Gastroesophageal sphincter (tissue), 4 donors: ENCODE results near the gene CTTN. TPM values are rescaled to one million over a fixed set of nuclear protein-coding genes. Genes with fewer than 3 reads are reported as not detected.

Experiments used
- ATAC-seq: fragments of 150-250 bp; one replicate; pipeline ENCODE4 v1.9.1; 2016; ENCODE audit warnings: mild to moderate bottlenecking, moderate library complexity
- H3K27ac ChIP-seq, 4 donors: fragments of 200-600 bp; sonication (generic) in 3 of 4; 1 replicate in 3 of 4; 2 replicates in 1 of 4; pipeline ENCODE4 v1.5.1; 2016 to 2019
- H3K27me3 ChIP-seq: fragments of 200-600 bp; sonication (generic); one replicate; pipeline ENCODE4 v1.5.1; 2019
- H3K36me3 ChIP-seq, 2 donors: fragments of 200-600 bp; sonication (generic); one replicate each; pipeline ENCODE4 v1.5.1; 2019; ENCODE audit warnings: control low read depth in 1 of 2
- H3K4me1 ChIP-seq, 3 donors: fragments of 200-600 bp; sonication (generic); 1 replicate in 2 of 3; 2 replicates in 1 of 3; pipeline ENCODE4 v1.5.1; 2016 to 2019; ENCODE audit warnings: control low read depth in 2 of 3
- H3K4me3 ChIP-seq, 2 donors: fragments of 200-600 bp; sonication (generic); one replicate each; pipeline ENCODE4 v1.5.1; 2019; ENCODE audit warnings: mild to moderate bottlenecking in 1 of 2, moderate library complexity in 1 of 2
- H3K9me3 ChIP-seq, 3 donors: fragments of 200-600 bp; sonication (generic); one replicate each; pipeline ENCODE4 v1.5.1; 2017 to 2019; ENCODE audit warnings: control low read depth in 2 of 3
- EP300 ChIP-seq: sonication (generic); formaldehyde crosslinking; IDR thresholded peaks from one replicate; pipeline ENCODE4 v1.6.1; 2017; ENCODE audit warnings: antibody characterized with exemption, mild to moderate bottlenecking
- POLR2A ChIP-seq, 2 donors: fragments of 450-650 bp; IDR thresholded peaks; one replicate each; pipeline ENCODE4 v1.6.1; 2017; ENCODE audit warnings: antibody characterized with exemption in 2 of 2, mild to moderate bottlenecking in 2 of 2, moderate library complexity in 1 of 2
- POLR2AphosphoS5 ChIP-seq: sonication (generic); formaldehyde crosslinking; IDR thresholded peaks from one replicate; pipeline ENCODE4 v1.6.1; 2017; ENCODE audit warnings: antibody characterized with exemption
- WGBS, 2 donors: methylation state at CpG; one replicate each; pipeline ENCODE4 v1.1.5; 2018; ENCODE audit warnings: low coverage in 1 of 2; 5-methylcytosine and 5-hydroxymethylcytosine counted together
- total RNA-seq, 4 donors: library from RNA; depleted of rRNA; stranded (reverse); fragments of >200 nt; gene quantifications; one replicate each; pipeline ENCODE4 v1.1.0, GENCODE V29; 2016
- TF ChIP-seq, protein P1 (sequence below), 4 experiments: fragments of 200-600 bp in 2 of 4; fragments of 450-650 bp in 2 of 4; sonication (generic) in 1 of 4; IDR thresholded peaks; one replicate each; pipeline ENCODE4 v1.5.1; 2017 to 2019; ENCODE audit warnings: antibody characterized with exemption in 4 of 4, mild to moderate bottlenecking in 2 of 4, moderate library complexity in 2 of 4

Gene CTTN
- 100 to 1,000 TPM; 164 to 316 (median 179) TPM for total RNA-seq

- WGBS, 2 donors = 0% methylated on average over 2 of the region's 93 CpGs
- no peaks in the 10 kb centered on the region for H3K27me3 ChIP-seq
- H3K27ac ChIP-seq = peak within 1 kb of the TSS; percentile 67 to 94 (median 90)
- ATAC-seq = peak; percentile 88
- H3K4me1 ChIP-seq = peaks cover 7 to 60% (median 20%) of the 10 kb centered on the region in 3 donors
- H3K36me3 ChIP-seq = peaks cover 0 to 12% of the 10 kb centered on the region in 2 donors
- no peaks in the 10 kb centered on the region for H3K9me3 ChIP-seq
- H3K4me3 ChIP-seq = peak within 1 kb of the TSS; percentile 99 to 100
- TF ChIP-seq POLR2AphosphoS5 (peak; percentile 21), EP300 (no peak), POLR2A (IDR thresholded peaks at IDR 0.05) (peak; percentile 74 to 81)
- TF ChIP-seq, protein P1, sequence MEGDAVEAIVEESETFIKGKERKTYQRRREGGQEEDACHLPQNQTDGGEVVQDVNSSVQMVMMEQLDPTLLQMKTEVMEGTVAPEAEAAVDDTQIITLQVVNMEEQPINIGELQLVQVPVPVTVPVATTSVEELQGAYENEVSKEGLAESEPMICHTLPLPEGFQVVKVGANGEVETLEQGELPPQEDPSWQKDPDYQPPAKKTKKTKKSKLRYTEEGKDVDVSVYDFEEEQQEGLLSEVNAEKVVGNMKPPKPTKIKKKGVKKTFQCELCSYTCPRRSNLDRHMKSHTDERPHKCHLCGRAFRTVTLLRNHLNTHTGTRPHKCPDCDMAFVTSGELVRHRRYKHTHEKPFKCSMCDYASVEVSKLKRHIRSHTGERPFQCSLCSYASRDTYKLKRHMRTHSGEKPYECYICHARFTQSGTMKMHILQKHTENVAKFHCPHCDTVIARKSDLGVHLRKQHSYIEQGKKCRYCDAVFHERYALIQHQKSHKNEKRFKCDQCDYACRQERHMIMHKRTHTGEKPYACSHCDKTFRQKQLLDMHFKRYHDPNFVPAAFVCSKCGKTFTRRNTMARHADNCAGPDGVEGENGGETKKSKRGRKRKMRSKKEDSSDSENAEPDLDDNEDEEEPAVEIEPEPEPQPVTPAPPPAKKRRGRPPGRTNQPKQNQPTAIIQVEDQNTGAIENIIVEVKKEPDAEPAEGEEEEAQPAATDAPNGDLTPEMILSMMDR (IDR thresholded peaks at IDR 0.05) = no peak
These were observed at the start of gene CTTN for GRCh38 chr11:70397983-70398833. Gene CTTN, plus strand, starts transcription at chr11:70398529. Its CDS starts 8,769 bp downstream, at chr11:70407298.

- peaks cover 0 to 81% of the 10 kb centered on the region in 2 donors for H3K36me3 ChIP-seq
- TF ChIP-seq POLR2A (IDR thresholded peaks at IDR 0.05) (no peak), EP300 (no peak), POLR2AphosphoS5 (no peak)
- TF ChIP-seq, protein P1 (IDR thresholded peaks at IDR 0.05) = no peak
- no peaks in the 10 kb centered on the region for H3K27me3 ChIP-seq
- WGBS, 2 donors = 80 to 100% methylated on average over 1 of the region's 1 CpG
- H3K4me1 ChIP-seq = no peaks in the 10 kb centered on the region
- H3K9me3 ChIP-seq = no peaks in the 10 kb centered on the region
- H3K27ac ChIP-seq = no peak overlapping the region
- ATAC-seq = no peak
- no peak overlapping the region for H3K4me3 ChIP-seq
These were observed 49.7 kb upstream of the CTTN start for GRCh38 chr11:70348608-70349007.

DNA sequence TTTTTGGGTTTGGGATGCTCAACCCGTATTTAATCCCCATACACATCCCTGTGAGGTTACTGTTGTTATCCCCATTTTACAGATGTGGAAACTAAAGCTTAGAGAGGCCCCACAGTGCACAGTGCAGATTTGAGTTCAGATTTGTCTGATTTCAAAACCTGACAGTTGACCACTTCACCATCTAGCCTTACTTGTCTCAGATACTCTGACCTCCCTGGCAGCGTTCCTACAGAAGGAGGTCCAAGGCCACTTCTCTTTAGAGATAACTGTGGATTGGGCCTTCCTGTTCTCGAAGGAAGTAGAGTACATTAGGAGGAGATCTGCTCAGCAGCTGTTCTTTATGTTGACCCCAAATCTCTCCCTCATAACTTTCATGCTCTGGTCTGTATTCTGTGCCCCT is 46.7 kb upstream of the CTTN start:
- H3K36me3 ChIP-seq = peaks cover 0 to 83% of the 10 kb centered on the region in 2 donors
- no peak overlapping the region for H3K4me3 ChIP-seq
- TF ChIP-seq POLR2AphosphoS5 (no peak), EP300 (no peak), POLR2A (IDR thresholded peaks at IDR 0.05) (no peak)
- TF ChIP-seq, protein P1 (IDR thresholded peaks at IDR 0.05) = no peak
- no peaks in the 10 kb centered on the region for H3K9me3 ChIP-seq
- 78 to 100% methylated on average over 1 to 3 of the region's 3 CpGs for WGBS, 2 donors
- H3K4me1 ChIP-seq = no peaks in the 10 kb centered on the region
- no peak for ATAC-seq
- H3K27ac ChIP-seq = no peak overlapping the region
- no peaks in the 10 kb centered on the region for H3K27me3 ChIP-seq

GRCh38 chr11:70352100-70352499 is 46.2 kb upstream of the CTTN start:
- no peak for ATAC-seq
- no peak overlapping the region for H3K4me3 ChIP-seq
- peaks cover 0 to 84% of the 10 kb centered on the region in 2 donors for H3K36me3 ChIP-seq
- H3K9me3 ChIP-seq = no peaks in the 10 kb centered on the region
- no peak overlapping the region for H3K27ac ChIP-seq
- no peaks in the 10 kb centered on the region for H3K27me3 ChIP-seq
- TF ChIP-seq POLR2AphosphoS5 = no peak
- TF ChIP-seq POLR2A (IDR thresholded peaks at IDR 0.05) = no peak
- TF ChIP-seq, protein P1 (IDR thresholded peaks at IDR 0.05) = no peak
- no peak for TF ChIP-seq EP300
- H3K4me1 ChIP-seq = no peaks in the 10 kb centered on the region
- 67 to 100% methylated on average over 1 of the region's 1 CpG for WGBS, 2 donors

DNA sequence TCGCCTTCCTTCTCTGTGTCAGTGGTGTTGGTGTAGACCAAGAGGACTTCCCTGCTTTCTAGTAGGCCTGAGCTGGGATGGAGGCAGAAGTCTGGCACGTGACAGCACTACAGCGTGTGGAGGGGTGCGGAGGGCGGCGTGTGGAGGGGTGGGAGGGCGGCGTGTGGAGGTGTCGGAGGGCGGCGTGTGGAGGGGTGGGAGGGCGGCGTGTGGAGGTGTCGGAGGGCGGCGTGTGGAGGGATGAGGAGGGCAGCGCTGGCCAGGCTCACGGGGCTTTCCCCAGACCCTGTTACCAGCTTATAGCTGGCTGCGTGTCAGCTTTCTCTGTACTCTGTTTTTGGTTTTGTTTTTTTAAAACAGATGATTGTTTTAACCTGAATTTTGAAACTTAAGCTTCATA is 45.7 kb upstream of the CTTN start:
- Histone ChIP-seq H3K27me3 (no peaks in the 10 kb centered on the region), H3K4me1 (no peaks in the 10 kb centered on the region), H3K27ac (no peak overlapping the region), H3K9me3 (no peaks in the 10 kb centered on the region), H3K4me3 (no peak overlapping the region), H3K36me3 (peaks cover 0 to 84% of the 10 kb centered on the region in 2 donors)
- 90 to 96% methylated on average over 3 to 6 of the region's 19 CpGs for WGBS, 2 donors
- TF ChIP-seq EP300 (no peak), POLR2AphosphoS5 (no peak), POLR2A (IDR thresholded peaks at IDR 0.05) (no peak)
- TF ChIP-seq, protein P1 (IDR thresholded peaks at IDR 0.05) = no peak
- ATAC-seq = no peak
